Prostate gland (tissue), 2 donors: ENCODE measurements around the gene CELF2.

Source experiments
- CTCF ChIP-seq, 4 experiments: fragments of 200-600 bp in 2 of 4; fragments of 450-650 bp in 2 of 4; sonication (generic) in 2 of 4; IDR thresholded peaks; 1 replicate in 3 of 4; 2 replicates in 1 of 4; pipeline ENCODE4 v1.5.1; 2016 to 2019; ENCODE audit warnings: antibody characterized with exemption in 4 of 4, mild to moderate bottlenecking in 2 of 4, moderate library complexity in 2 of 4
- POLR2A ChIP-seq: fragments of 450-650 bp; IDR thresholded peaks from one replicate; pipeline ENCODE4 v1.6.1; 2016; ENCODE audit warnings: antibody characterized with exemption, mild to moderate bottlenecking
- POLR2AphosphoS5 ChIP-seq: sonication (generic); formaldehyde crosslinking; IDR thresholded peaks from one replicate; pipeline ENCODE4 v1.6.1; 2017; ENCODE audit warnings: antibody characterized with exemption

DNA sequence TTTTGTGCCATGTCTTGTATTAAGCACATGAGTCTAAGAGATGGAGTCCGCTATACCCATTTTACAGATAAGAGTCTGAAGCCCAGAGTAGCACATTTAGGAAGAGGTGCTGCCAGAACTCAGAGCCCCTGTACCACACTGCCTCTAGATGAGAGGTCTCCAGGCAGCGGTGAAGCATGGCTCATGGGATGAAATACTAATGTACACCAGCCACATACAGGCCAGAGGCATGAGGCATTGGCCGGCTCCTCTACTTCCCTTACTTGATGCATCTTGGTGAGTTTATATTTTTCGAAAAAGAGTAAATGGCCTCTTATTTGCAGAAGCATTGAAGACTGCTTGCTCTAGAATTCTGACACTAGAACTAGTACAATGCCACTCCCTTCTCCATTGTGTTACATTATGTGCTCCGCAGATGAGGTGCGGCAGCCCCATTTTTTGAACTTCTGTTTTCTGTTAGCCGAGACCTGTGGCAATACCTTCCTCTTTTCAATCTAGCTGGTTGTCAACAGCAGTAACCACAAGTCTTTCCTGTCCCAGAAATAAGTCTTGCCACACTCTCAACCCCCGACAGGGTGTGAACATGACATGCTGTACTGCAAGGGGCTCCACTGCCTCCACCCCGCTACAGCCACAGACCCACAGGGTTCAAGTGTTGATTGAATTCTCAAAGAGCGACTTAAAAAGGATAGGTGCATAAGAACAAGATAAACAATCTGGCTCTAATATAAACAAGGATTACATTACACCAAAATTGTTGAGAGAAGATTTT, 145.3 kb downstream of the CELF2 start:
- TF ChIP-seq CTCF (IDR thresholded peaks at IDR 0.05) (no peak), POLR2A (no peak), POLR2AphosphoS5 (peak; percentile 7)
